Dermis microvascular lymphatic vessel endothelial cell (primary cell): ENCODE results near the gene PPP1R17. TPM values are rescaled to one million over a fixed set of nuclear protein-coding genes. Genes with fewer than 3 reads are reported as not detected.

Experiments used
- DNase-seq, 2 donors: peaks; one replicate each; pipeline versions ENCODE4 v3.0.0 to v3.0.0-alpha.2; 2010; ENCODE audit warnings: low read depth in 2 of 2
- total RNA-seq: library from RNA; depleted of rRNA; stranded (reverse); fragments of >200 nt; gene quantifications from 2 replicates; pipeline ENCODE4 v1.2.1, GENCODE V29; 2014

Gene PPP1R17
- total RNA-seq, 1 donor from 2014 or later: not detected

GRCh38 chr7:31699050-31699449 lies 12.0 kb downstream of the PPP1R17 start:
- DNase-seq: no peak

GRCh38 chr7:31702354-31702753 lies 15.3 kb downstream of the PPP1R17 start:
- DNase-seq: no peak

GRCh38 chr7:31705377-31705776 lies 18.4 kb downstream of the PPP1R17 start:
- DNase-seq: no peak

- DNase-seq: no peak
Measured at GRCh38 chr7:31707089-31707488, 20.1 kb downstream of the PPP1R17 start.

GRCh38 chr7:31710171-31710570 lies 23.2 kb downstream of the PPP1R17 start:
- DNase-seq: no peak

- no peak for DNase-seq
Measured at GRCh38 chr7:31716355-31716754, 29.3 kb downstream of the PPP1R17 start.

- DNase-seq: no peak
Measured at GRCh38 chr7:31720366-31720765, 33.4 kb downstream of the PPP1R17 start.

GRCh38 chr7:31724696-31725095 lies 37.7 kb downstream of the PPP1R17 start:
- peak in 1 of 2 donors; percentile 34 for DNase-seq

GRCh38 chr7:31729195-31729804 lies 42.3 kb downstream of the PPP1R17 start:
- no peak for DNase-seq

GRCh38 chr7:31734456-31734855 lies 47.4 kb downstream of the PPP1R17 start:
- no peak for DNase-seq

GRCh38 chr7:31735991-31736982 lies 49.3 kb downstream of the PPP1R17 start:
- DNase-seq: peak; percentile 31 to 65

GRCh38 chr7:31741852-31742251 lies 54.8 kb downstream of the PPP1R17 start:
- no peak for DNase-seq

GRCh38 chr7:31744294-31744874 lies 57.4 kb downstream of the PPP1R17 start:
- DNase-seq: peak; percentile 69 to 80

- no peak for DNase-seq
Measured at GRCh38 chr7:31747553-31747952, 60.5 kb downstream of the PPP1R17 start.

- DNase-seq: no peak
Measured at GRCh38 chr7:31748084-31748483, 61.1 kb downstream of the PPP1R17 start.

GRCh38 chr7:31751726-31752125 lies 64.7 kb downstream of the PPP1R17 start:
- DNase-seq: no peak

Other genes with a start within 250 kb of the PPP1R17 start
- gene ITPRID1, start 173.1 kb upstream of the PPP1R17 start, total RNA-seq: not detected in 2 replicates